HG02571 (cell line): ENCODE measurements around the gene SLC6A2.

Experiments
- ATAC-seq: cut with Tn5 transposase; IDR thresholded peaks from one replicate; pipeline ENCODE4 v1.9.1; 2021; ENCODE audit warnings: mild to moderate bottlenecking, moderate library complexity; ENCODE audit not compliant: unreplicated experiment

The SLC6A2 gene

GRCh38 chr16:55647343-55647742 is 8.4 kb upstream of the SLC6A2 start:
- ATAC-seq = no peak

- no peak for ATAC-seq
Measured at GRCh38 chr16:55647798-55648197, 8.0 kb upstream of the SLC6A2 start.

GRCh38 chr16:55651841-55652824 is 3.7 kb upstream of the SLC6A2 start:
- no peak for ATAC-seq

- ATAC-seq = no peak
Measured at GRCh38 chr16:55653106-55653505, 2.7 kb upstream of the SLC6A2 start.

GRCh38 chr16:55655381-55655896 is 349 bp upstream of the SLC6A2 start:
- no peak for ATAC-seq

- no peak for ATAC-seq
Measured at GRCh38 chr16:55656691-55657092, 904 bp downstream of the SLC6A2 start.

- ATAC-seq = no peak
Measured at GRCh38 chr16:55657616-55658015, 1.8 kb downstream of the SLC6A2 start.

GRCh38 chr16:55658898-55659420 is 3.2 kb downstream of the SLC6A2 start:
- no peak for ATAC-seq

GRCh38 chr16:55660026-55660425 is 4.2 kb downstream of the SLC6A2 start:
- no peak for ATAC-seq

GRCh38 chr16:55660828-55661227 is 5.0 kb downstream of the SLC6A2 start:
- no peak for ATAC-seq

GRCh38 chr16:55661941-55662643 is 6.3 kb downstream of the SLC6A2 start:
- ATAC-seq = no peak

GRCh38 chr16:55662644-55663031 is 6.8 kb downstream of the SLC6A2 start:
- no peak for ATAC-seq

GRCh38 chr16:55663225-55663624 is 7.4 kb downstream of the SLC6A2 start:
- ATAC-seq = no peak

- no peak for ATAC-seq
Measured at GRCh38 chr16:55663765-55664677, 8.2 kb downstream of the SLC6A2 start.

GRCh38 chr16:55664786-55665407 is 9.1 kb downstream of the SLC6A2 start:
- no peak for ATAC-seq

- ATAC-seq = no peak
Measured at GRCh38 chr16:55665511-55665910, 9.7 kb downstream of the SLC6A2 start.

GRCh38 chr16:55666012-55666411 is 10.2 kb downstream of the SLC6A2 start:
- ATAC-seq = no peak

- no peak for ATAC-seq
Measured at GRCh38 chr16:55667753-55668152, 12.0 kb downstream of the SLC6A2 start.

GRCh38 chr16:55668340-55669281 is 12.8 kb downstream of the SLC6A2 start:
- no peak for ATAC-seq
